Measurements from ENCODE around the gene WNT8A.

- no peak for TF ChIP-seq CTCF (IDR thresholded peaks at IDR 0.05; ENCODE audit: insufficient read depth, low read depth, low read length)
- TF ChIP-seq EZH2 (IDR thresholded peaks at IDR 0.05; ENCODE audit: insufficient read depth, low read length): no peak
These were observed 30.3 kb upstream of the WNT8A start for GRCh38 chr5:138053554-138053953.
